Endothelial cell of umbilical vein (primary cell): ENCODE measurements around the gene ALKBH5.

Experiments
- EZH2 ChIP-seq: IDR thresholded peaks from 2 replicates; pipeline ENCODE4 v1.6.1; 2012; ENCODE audit warnings: borderline replicate concordance, low read depth, mild to moderate bottlenecking, moderate library complexity, low read length, inconsistent platforms; ENCODE audit not compliant: severe bottlenecking
- POLR2A ChIP-seq: IDR thresholded peaks from 2 replicates; pipeline ENCODE4 v1.6.1; 2012; ENCODE audit warnings: low read depth, mild to moderate bottlenecking, control low read depth, low read length
- TF ChIP-seq, protein P1 (sequence below), 2 donors: IDR thresholded peaks; 1 replicate in 1 of 2; 2 replicates in 1 of 2; pipeline ENCODE4 v1.5.1; 2011; ENCODE audit warnings: low read length in 2 of 2, mild to moderate bottlenecking in 2 of 2, moderate library complexity in 2 of 2, control low read depth in 1 of 2, inconsistent platforms in 1 of 2, low read depth in 1 of 2; ENCODE audit not compliant: insufficient read depth in 1 of 2; ENCODE audit errors: extremely low read depth in 1 of 2

DNA sequence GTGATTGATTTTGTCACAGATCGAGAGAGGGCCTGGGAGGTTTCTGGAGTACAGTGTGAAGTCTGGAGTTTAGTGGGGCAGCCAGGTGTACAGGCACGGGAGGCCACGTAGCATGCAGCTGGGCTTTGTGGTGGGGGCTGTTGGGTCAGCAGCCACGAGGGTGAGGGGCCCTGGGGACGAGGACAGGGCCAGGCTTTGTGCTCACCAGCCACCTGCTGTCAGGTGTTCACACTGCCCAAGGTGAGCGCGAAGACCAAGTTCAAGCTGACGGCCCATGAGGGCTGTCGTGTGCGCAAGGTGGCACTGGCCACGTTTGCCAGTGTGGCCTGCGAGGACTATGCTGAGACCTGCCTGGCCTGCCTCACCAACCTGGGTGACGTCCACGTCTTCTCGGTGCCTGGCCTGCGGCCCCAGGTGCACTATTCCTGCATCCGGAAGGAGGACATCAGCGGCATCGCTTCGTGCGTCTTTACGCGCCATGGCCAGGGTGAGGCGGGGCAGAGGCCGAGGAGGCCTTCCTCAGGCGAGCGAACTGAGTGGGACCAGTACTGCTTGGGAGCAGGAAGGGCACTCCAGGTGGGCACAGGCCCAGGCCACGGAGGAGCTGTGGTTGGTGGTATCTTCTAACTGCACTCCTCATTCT is 57.7 kb downstream of the ALKBH5 start:
- TF ChIP-seq EZH2 (no peak), POLR2A (no peak)
- TF ChIP-seq, protein P1, sequence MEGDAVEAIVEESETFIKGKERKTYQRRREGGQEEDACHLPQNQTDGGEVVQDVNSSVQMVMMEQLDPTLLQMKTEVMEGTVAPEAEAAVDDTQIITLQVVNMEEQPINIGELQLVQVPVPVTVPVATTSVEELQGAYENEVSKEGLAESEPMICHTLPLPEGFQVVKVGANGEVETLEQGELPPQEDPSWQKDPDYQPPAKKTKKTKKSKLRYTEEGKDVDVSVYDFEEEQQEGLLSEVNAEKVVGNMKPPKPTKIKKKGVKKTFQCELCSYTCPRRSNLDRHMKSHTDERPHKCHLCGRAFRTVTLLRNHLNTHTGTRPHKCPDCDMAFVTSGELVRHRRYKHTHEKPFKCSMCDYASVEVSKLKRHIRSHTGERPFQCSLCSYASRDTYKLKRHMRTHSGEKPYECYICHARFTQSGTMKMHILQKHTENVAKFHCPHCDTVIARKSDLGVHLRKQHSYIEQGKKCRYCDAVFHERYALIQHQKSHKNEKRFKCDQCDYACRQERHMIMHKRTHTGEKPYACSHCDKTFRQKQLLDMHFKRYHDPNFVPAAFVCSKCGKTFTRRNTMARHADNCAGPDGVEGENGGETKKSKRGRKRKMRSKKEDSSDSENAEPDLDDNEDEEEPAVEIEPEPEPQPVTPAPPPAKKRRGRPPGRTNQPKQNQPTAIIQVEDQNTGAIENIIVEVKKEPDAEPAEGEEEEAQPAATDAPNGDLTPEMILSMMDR (IDR thresholded peaks at IDR 0.05; ENCODE audit: extremely low read depth in 1 of 2, insufficient read depth in 1 of 2, low read depth in 1 of 2, low read length in 2 of 2): no peak
